Nephron (organoid): Measurements from ENCODE around the gene DERL2.

Source experiments
- H3K27ac Mint-ChIP-seq, 3 experiments: 2 replicates each; pipeline ENCODE4 v1.8.0; 2020; ENCODE audit warnings: mixed read lengths in 3 of 3, mild to moderate bottlenecking in 2 of 3, moderate library complexity in 1 of 3
- H3K27me3 Mint-ChIP-seq: 2 replicates; pipeline ENCODE4 v1.8.0; 2021; ENCODE audit warnings: low read depth, mild to moderate bottlenecking, moderate library complexity, mixed read lengths
- H3K36me3 Mint-ChIP-seq: 2 replicates; pipeline ENCODE4 v1.8.0; 2020; ENCODE audit warnings: low read depth, mixed read lengths
- H3K4me1 Mint-ChIP-seq: 2 replicates; pipeline ENCODE4 v1.8.0; 2020; ENCODE audit warnings: mixed read lengths
- H3K4me3 Mint-ChIP-seq, 3 experiments: 2 replicates each; pipeline ENCODE4 v1.8.0; 2020; ENCODE audit warnings: mild to moderate bottlenecking in 3 of 3, mixed read lengths in 3 of 3, moderate library complexity in 2 of 3
- H3K9me3 Mint-ChIP-seq: 2 replicates; pipeline ENCODE4 v1.8.0; 2020; ENCODE audit warnings: mixed read lengths
- TF ChIP-seq, protein P1 (sequence below), 3 experiments: fragments of 200-600 bp; sonication (generic); IDR thresholded peaks; one replicate each; pipeline ENCODE4 v1.5.0; 2021; ENCODE audit warnings: antibody characterized with exemption in 3 of 3; ENCODE audit not compliant: unreplicated experiment in 3 of 3

The DERL2 gene

GRCh38 chr17:5467416-5467815 lies 18.6 kb downstream of the DERL2 start:
- Mint-ChIP-seq H3K9me3 (no peaks in the 10 kb centered on the region), H3K27me3 (no peaks in the 10 kb centered on the region), H3K27ac (peak overlapping the region; percentile 8 to 71 (median 47)), H3K4me1 (peaks cover 19% of the 10 kb centered on the region), H3K36me3 (peaks cover 16% of the 10 kb centered on the region), H3K4me3 (peak overlapping the region; percentile 85 to 88 (median 88))
- TF ChIP-seq, protein P1, sequence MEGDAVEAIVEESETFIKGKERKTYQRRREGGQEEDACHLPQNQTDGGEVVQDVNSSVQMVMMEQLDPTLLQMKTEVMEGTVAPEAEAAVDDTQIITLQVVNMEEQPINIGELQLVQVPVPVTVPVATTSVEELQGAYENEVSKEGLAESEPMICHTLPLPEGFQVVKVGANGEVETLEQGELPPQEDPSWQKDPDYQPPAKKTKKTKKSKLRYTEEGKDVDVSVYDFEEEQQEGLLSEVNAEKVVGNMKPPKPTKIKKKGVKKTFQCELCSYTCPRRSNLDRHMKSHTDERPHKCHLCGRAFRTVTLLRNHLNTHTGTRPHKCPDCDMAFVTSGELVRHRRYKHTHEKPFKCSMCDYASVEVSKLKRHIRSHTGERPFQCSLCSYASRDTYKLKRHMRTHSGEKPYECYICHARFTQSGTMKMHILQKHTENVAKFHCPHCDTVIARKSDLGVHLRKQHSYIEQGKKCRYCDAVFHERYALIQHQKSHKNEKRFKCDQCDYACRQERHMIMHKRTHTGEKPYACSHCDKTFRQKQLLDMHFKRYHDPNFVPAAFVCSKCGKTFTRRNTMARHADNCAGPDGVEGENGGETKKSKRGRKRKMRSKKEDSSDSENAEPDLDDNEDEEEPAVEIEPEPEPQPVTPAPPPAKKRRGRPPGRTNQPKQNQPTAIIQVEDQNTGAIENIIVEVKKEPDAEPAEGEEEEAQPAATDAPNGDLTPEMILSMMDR (IDR thresholded peaks at IDR 0.05; ENCODE audit: unreplicated experiment in 3 of 3): no peak

DNA sequence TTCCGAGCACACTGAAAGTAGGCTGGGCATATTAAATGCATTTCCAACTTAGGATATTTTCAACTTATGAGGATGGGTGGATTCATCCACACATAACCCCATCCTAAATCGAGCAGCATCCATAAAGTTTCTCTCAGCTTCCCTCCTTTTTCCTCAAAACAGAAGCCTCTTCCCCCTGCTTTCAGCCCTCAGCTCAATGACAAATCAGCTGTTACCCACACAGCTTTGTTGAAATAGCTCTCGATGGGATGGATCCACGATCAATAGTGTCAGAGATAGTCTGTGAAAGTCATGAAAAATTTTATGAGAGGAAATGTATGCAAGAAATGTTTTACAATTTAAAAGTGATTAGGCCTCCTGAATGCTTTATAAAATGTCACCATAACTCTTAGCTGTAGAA lies 19.7 kb downstream of the DERL2 start:
- no peaks in the 10 kb centered on the region for H3K9me3 Mint-ChIP-seq
- H3K27me3 Mint-ChIP-seq: no peaks in the 10 kb centered on the region
- peaks cover 8% of the 10 kb centered on the region for H3K36me3 Mint-ChIP-seq
- H3K4me3 Mint-ChIP-seq: peak overlapping the region; percentile 13 to 88 (median 85)
- no peak overlapping the region for H3K27ac Mint-ChIP-seq
- H3K4me1 Mint-ChIP-seq: peaks cover 19% of the 10 kb centered on the region
- TF ChIP-seq, protein P1 (IDR thresholded peaks at IDR 0.05; ENCODE audit: unreplicated experiment in 3 of 3): no peak

DNA sequence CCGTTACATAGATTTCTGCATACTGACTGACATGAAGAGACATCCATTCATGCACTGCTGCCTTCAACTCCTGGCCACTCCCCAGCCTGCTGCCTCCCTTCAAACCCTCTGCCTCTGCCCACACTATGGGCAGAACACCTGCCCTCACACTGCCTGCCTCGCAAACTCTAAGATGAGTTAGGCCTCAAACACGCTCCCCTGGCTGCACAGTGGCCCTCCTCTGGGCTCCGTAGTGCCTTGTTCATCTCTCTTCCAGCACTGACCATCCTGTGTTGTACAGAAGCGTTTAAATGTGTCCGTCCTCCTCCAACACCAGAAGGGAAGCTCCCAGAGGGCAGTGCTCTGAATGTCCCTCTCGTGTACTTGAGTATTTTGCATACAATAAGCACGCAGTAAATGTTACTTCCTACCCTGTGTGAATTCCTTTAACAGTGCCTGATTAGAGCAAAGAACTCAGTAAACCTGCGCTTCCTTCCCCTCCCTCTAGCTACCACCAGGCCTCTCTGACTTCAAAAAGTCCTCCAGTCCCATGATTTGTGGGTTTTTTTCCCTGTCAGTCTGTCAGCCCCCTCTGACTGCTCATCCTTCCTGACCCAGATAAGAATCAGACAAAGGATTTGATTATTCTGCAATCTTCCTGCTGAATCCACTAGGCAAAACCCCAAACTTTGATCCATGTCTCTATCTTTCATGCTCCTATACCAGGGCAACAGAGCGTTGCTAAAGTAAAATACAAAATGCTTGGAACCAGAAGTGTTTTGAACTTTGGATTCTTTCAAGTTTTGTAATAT lies 21.1 kb downstream of the DERL2 start:
- Mint-ChIP-seq H3K36me3 (peaks cover 15% of the 10 kb centered on the region), H3K27me3 (no peaks in the 10 kb centered on the region), H3K4me3 (peak overlapping the region in 1 of 3 experiments; percentile 5), H3K27ac (no peak overlapping the region), H3K9me3 (no peaks in the 10 kb centered on the region), H3K4me1 (peaks cover 19% of the 10 kb centered on the region)
- TF ChIP-seq, protein P1 (IDR thresholded peaks at IDR 0.05; ENCODE audit: unreplicated experiment in 3 of 3): no peak

- H3K4me1 Mint-ChIP-seq: no peaks in the 10 kb centered on the region
- TF ChIP-seq, protein P1 (IDR thresholded peaks at IDR 0.05; ENCODE audit: unreplicated experiment in 3 of 3): no peak
- H3K36me3 Mint-ChIP-seq: peaks cover 61% of the 10 kb centered on the region
- H3K4me3 Mint-ChIP-seq: no peak overlapping the region
- H3K27me3 Mint-ChIP-seq: no peaks in the 10 kb centered on the region
- H3K27ac Mint-ChIP-seq: no peak overlapping the region
- H3K9me3 Mint-ChIP-seq: no peaks in the 10 kb centered on the region
Observed at GRCh38 chr17:5446786-5447185, 39.2 kb downstream of the DERL2 start.

GRCh38 chr17:5444209-5444608 lies 41.8 kb downstream of the DERL2 start:
- Mint-ChIP-seq H3K36me3 (peaks cover 44% of the 10 kb centered on the region), H3K4me3 (no peak overlapping the region), H3K9me3 (no peaks in the 10 kb centered on the region), H3K27me3 (no peaks in the 10 kb centered on the region), H3K27ac (no peak overlapping the region), H3K4me1 (peaks cover 5% of the 10 kb centered on the region)
- TF ChIP-seq, protein P1 (IDR thresholded peaks at IDR 0.05; ENCODE audit: unreplicated experiment in 3 of 3): no peak

DNA sequence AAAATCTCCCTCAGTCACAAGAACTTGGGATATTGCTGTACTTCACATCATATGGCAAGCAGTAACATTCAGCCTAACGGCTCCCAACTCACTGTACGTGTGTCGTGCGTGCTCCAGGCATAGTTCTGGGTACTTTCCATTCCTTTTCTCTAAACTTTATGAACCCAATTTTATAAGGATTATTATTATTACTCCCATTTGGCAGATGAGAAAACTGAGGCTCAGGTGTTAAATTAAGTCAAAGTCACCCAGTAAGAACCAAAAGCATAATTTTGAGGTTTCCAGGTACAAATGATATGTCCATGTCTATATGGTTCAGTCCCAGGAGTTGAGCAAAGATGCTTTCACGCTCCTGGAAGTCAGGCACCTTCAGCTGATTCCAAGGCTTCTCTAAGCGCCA lies 42.2 kb downstream of the DERL2 start:
- H3K9me3 Mint-ChIP-seq: no peaks in the 10 kb centered on the region
- peaks cover 7% of the 10 kb centered on the region for H3K4me1 Mint-ChIP-seq
- TF ChIP-seq, protein P1 (IDR thresholded peaks at IDR 0.05; ENCODE audit: unreplicated experiment in 3 of 3): no peak
- H3K36me3 Mint-ChIP-seq: peaks cover 39% of the 10 kb centered on the region
- H3K4me3 Mint-ChIP-seq: no peak overlapping the region
- H3K27ac Mint-ChIP-seq: no peak overlapping the region
- no peaks in the 10 kb centered on the region for H3K27me3 Mint-ChIP-seq
